Mucosa of stomach (tissue), 1 donor: Measurements from ENCODE around the gene CCN2.

Source experiments
- H3K27me3 ChIP-seq: one replicate; pipeline ENCODE4 v1.7.0; 2013; ENCODE audit warnings: mild to moderate bottlenecking, low read length; ENCODE audit not compliant: control insufficient read depth, insufficient read depth
- H3K36me3 ChIP-seq: one replicate; pipeline ENCODE4 v1.7.0; 2013; ENCODE audit warnings: low read length; ENCODE audit not compliant: control insufficient read depth, insufficient read depth
- H3K4me1 ChIP-seq: one replicate; pipeline ENCODE4 v1.7.0; 2013; ENCODE audit warnings: mild to moderate bottlenecking, low read length; ENCODE audit not compliant: control insufficient read depth, insufficient read depth
- H3K4me3 ChIP-seq: one replicate; pipeline ENCODE4 v1.7.0; 2013; ENCODE audit warnings: low read length
- H3K9ac ChIP-seq: one replicate; pipeline ENCODE4 v1.7.0; 2013; ENCODE audit warnings: mild to moderate bottlenecking, low read length, moderate library complexity
- H3K9me3 ChIP-seq: one replicate; pipeline ENCODE4 v1.7.0; 2013; ENCODE audit warnings: mild to moderate bottlenecking, low read length, moderate library complexity; ENCODE audit not compliant: control insufficient read depth
- donor health status: Pancreatic carcinoma.

CCN2 gene

GRCh38 chr6:131958542-131959470 lies 7.6 kb upstream of the CCN2 start:
- no peaks in the 10 kb centered on the region for H3K36me3 ChIP-seq
- H3K27me3 ChIP-seq = no peaks in the 10 kb centered on the region
- H3K4me3 ChIP-seq = no peak overlapping the region
- H3K4me1 ChIP-seq = peaks cover 49% of the 10 kb centered on the region
- H3K9ac ChIP-seq = no peak overlapping the region
- no peaks in the 10 kb centered on the region for H3K9me3 ChIP-seq

- no peak overlapping the region for H3K4me3 ChIP-seq
Measured at GRCh38 chr6:131958095-131958494, 6.9 kb upstream of the CCN2 start.

GRCh38 chr6:131955876-131956275 lies 4.7 kb upstream of the CCN2 start:
- Histone ChIP-seq H3K9ac (no peak overlapping the region), H3K27me3 (no peaks in the 10 kb centered on the region), H3K4me3 (no peak overlapping the region), H3K36me3 (no peaks in the 10 kb centered on the region), H3K4me1 (peaks cover 53% of the 10 kb centered on the region), H3K9me3 (no peaks in the 10 kb centered on the region)

More at GRCh38 chr6:131958095-131958494, 6.9 kb upstream of the CCN2 start:
- Histone ChIP-seq H3K4me1 (peaks cover 45% of the 10 kb centered on the region), H3K9me3 (no peaks in the 10 kb centered on the region), H3K9ac (no peak overlapping the region), H3K36me3 (no peaks in the 10 kb centered on the region), H3K27me3 (no peaks in the 10 kb centered on the region)

GRCh38 chr6:131955192-131955591 lies 4.0 kb upstream of the CCN2 start:
- Histone ChIP-seq H3K9ac (peak overlapping the region; percentile 37), H3K36me3 (no peaks in the 10 kb centered on the region), H3K27me3 (no peaks in the 10 kb centered on the region), H3K4me3 (no peak overlapping the region), H3K9me3 (no peaks in the 10 kb centered on the region), H3K4me1 (peaks cover 54% of the 10 kb centered on the region)

GRCh38 chr6:131954775-131955107 lies 3.6 kb upstream of the CCN2 start:
- no peaks in the 10 kb centered on the region for H3K36me3 ChIP-seq
- no peaks in the 10 kb centered on the region for H3K9me3 ChIP-seq
- peaks cover 58% of the 10 kb centered on the region for H3K4me1 ChIP-seq
- no peaks in the 10 kb centered on the region for H3K27me3 ChIP-seq
- H3K4me3 ChIP-seq = no peak overlapping the region
- H3K9ac ChIP-seq = peak overlapping the region; percentile 37

- Histone ChIP-seq H3K27me3 (no peaks in the 10 kb centered on the region), H3K9ac (peak overlapping the region; percentile 37), H3K4me1 (peaks cover 58% of the 10 kb centered on the region), H3K4me3 (no peak overlapping the region), H3K9me3 (no peaks in the 10 kb centered on the region), H3K36me3 (no peaks in the 10 kb centered on the region)
Measured at GRCh38 chr6:131954059-131954774, 3.0 kb upstream of the CCN2 start.

GRCh38 chr6:131952886-131953509 lies 1.8 kb upstream of the CCN2 start:
- no peaks in the 10 kb centered on the region for H3K9me3 ChIP-seq

GRCh38 chr6:131951576-131952230 lies 531 bp upstream of the CCN2 start:
- peak overlapping the region; percentile 75 for H3K9ac ChIP-seq
- H3K9me3 ChIP-seq = no peaks in the 10 kb centered on the region
- peaks cover 40% of the 10 kb centered on the region for H3K4me1 ChIP-seq
- H3K4me3 ChIP-seq = no peak overlapping the region
- no peaks in the 10 kb centered on the region for H3K36me3 ChIP-seq
- H3K27me3 ChIP-seq = no peaks in the 10 kb centered on the region

More at GRCh38 chr6:131952886-131953509, 1.8 kb upstream of the CCN2 start:
- Histone ChIP-seq H3K36me3 (no peaks in the 10 kb centered on the region), H3K4me1 (peaks cover 48% of the 10 kb centered on the region), H3K9ac (no peak overlapping the region), H3K4me3 (no peak overlapping the region), H3K27me3 (no peaks in the 10 kb centered on the region)

GRCh38 chr6:131949909-131950766 lies 1.0 kb downstream of the CCN2 start:
- Histone ChIP-seq H3K9ac (peak overlapping the region; percentile 75), H3K27me3 (no peaks in the 10 kb centered on the region), H3K4me1 (peaks cover 30% of the 10 kb centered on the region), H3K4me3 (peak overlapping the region; percentile 98), H3K36me3 (no peaks in the 10 kb centered on the region), H3K9me3 (no peaks in the 10 kb centered on the region)

- Histone ChIP-seq H3K9ac (peak overlapping the region; percentile 75), H3K27me3 (no peaks in the 10 kb centered on the region), H3K36me3 (no peaks in the 10 kb centered on the region), H3K9me3 (no peaks in the 10 kb centered on the region), H3K4me1 (peaks cover 24% of the 10 kb centered on the region), H3K4me3 (no peak overlapping the region)
Measured at GRCh38 chr6:131949620-131949908, 1.6 kb downstream of the CCN2 start.
